22Rv1 (cell line): ENCODE measurements around the gene FAM24B.
"Not testable (repeated sequence)": the region's sequence is repeated elsewhere in the genome, so short reads cannot be mapped to it uniquely, and the experiment has no call there.

Experiments
- H3K27ac ChIP-seq: fragments of 450-650 bp; 2 replicates; pipeline ENCODE4 v1.5.1; 2017
- ZFX ChIP-seq: fragments of 450-650 bp; IDR thresholded peaks from 2 replicates; pipeline ENCODE4 v1.6.1; 2017; ENCODE audit warnings: antibody characterized with exemption, borderline replicate concordance
- TF ChIP-seq, protein P1 (sequence below): fragments of 450-650 bp; IDR thresholded peaks from 2 replicates; pipeline ENCODE4 v1.5.1; 2017; ENCODE audit warnings: mild to moderate bottlenecking

The FAM24B gene

DNA sequence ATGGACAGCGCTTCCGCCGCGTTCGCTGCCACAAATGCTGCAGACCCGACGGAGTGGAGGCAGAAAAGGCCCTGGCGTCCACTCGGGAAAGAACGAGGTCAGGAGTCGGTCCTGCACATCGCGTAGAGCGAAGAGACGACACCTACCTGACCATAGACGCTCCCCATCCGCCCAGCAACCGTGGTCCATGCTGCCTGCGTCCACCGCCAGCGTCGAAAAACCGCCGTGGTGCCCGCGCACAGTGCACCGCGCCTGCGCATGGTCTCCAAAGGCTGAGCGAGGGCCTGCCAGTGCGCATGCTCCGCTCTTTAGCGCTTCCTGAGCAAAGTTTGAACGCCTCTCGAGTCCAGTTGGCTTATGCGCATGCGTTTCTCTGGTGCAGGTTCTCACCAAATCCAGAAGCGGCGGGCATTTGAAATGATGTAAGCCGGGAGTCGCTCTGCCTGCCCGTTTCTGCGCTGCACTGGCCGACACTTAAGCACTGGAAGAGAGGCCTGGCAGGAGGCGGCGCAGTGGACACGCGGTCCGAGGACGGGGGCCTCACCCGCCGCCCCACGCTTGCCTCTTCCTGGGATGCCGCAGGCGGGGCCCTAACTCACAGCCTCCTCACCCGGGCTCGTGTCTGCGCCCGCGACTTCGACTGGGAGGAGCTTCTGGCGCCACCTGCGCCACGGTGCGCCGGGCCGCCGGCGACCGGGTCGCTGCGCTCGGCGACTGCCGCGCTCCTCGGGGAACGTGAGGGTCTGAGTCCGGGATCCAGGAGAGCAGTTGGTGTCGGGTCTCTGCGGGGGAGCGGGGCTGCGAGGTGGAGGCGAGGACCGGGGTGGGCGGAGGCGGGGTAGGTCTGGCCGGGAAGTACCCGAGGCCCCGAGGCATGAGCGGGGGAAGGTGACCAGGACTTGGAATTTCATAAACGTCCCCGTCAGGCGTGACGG lies at the start of gene FAM24B:
FAM24B (minus strand) TSS at position 243 of the 935 bp plus-strand sequence. CDS start 29,066 bp downstream, outside the sequence.
- H3K27ac ChIP-seq = peak within 1 kb of the TSS; percentile 95
- TF ChIP-seq ZFX = no peak
- TF ChIP-seq, protein P1, sequence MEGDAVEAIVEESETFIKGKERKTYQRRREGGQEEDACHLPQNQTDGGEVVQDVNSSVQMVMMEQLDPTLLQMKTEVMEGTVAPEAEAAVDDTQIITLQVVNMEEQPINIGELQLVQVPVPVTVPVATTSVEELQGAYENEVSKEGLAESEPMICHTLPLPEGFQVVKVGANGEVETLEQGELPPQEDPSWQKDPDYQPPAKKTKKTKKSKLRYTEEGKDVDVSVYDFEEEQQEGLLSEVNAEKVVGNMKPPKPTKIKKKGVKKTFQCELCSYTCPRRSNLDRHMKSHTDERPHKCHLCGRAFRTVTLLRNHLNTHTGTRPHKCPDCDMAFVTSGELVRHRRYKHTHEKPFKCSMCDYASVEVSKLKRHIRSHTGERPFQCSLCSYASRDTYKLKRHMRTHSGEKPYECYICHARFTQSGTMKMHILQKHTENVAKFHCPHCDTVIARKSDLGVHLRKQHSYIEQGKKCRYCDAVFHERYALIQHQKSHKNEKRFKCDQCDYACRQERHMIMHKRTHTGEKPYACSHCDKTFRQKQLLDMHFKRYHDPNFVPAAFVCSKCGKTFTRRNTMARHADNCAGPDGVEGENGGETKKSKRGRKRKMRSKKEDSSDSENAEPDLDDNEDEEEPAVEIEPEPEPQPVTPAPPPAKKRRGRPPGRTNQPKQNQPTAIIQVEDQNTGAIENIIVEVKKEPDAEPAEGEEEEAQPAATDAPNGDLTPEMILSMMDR = peak; percentile 10; the same call in 1 of the 2 replicates

DNA sequence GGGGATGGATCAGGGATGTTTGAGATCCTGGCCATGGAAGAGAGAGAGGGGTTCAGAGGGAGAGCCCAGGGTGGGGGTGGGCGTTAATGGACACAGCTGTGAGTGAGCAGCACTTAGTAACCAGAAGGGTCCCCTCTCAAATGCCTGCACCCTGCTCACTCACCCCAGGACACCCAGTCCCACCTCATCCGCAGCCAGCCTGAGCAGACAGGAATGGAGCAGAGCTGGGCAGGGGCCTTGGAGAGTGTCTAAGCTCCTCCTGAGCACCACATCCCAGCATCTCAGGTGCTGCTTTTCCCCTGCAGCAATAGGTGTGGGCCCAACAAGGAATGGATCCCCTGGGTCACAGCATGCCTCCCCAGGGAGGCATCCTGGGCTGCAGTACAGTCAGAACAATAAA lies 36.3 kb upstream of the FAM24B start:
- TF ChIP-seq, protein P1 = no peak
- no peak for TF ChIP-seq ZFX

DNA sequence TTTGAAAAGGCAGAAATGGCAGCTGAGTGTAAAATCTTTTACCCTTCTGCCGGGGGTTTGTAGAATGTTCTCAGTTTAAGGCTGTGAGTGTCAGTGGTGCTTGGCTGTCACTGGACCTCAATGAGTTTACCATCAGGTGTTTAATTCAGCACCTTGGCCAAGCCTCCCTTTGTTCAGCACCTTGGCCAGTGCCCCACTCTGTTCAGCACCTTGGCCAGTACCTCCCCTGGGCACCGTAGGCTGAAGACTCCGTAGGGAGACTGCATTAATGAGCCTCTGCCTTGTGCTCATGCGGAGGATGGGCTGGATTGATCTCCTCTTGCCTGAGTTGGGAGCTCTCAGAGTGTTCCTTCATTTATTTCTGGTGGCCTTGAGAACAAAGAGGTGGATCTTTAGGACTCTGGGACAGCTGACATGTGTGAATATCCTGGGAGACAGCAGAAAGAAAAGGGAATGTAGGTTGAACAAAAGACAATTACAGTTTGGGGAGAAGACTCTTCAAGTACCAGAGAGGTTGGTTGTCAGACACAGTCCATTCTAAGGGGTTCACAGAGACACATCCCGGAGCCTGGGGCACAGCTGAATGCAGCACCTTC lies 32.6 kb upstream of the FAM24B start:
- H3K27ac ChIP-seq = no peak overlapping the region
- TF ChIP-seq, protein P1 = no peak
- no peak for TF ChIP-seq ZFX

More for the DNA sequence above, 36.3 kb upstream of the FAM24B start:
- no peak overlapping the region for H3K27ac ChIP-seq

- no peak within 1 kb of the TSS for H3K27ac ChIP-seq
- TF ChIP-seq ZFX = no peak
- TF ChIP-seq, protein P1 = no peak
These were observed 30.9 kb upstream of the FAM24B start, which contains the start of gene FAM24A for GRCh38 chr10:122910310-122910709. Gene FAM24A, plus strand, starts transcription at chr10:122910610. Its CDS starts 1,025 bp downstream, at chr10:122911635.

GRCh38 chr10:122903861-122904260 lies 24.5 kb upstream of the FAM24B start:
- H3K27ac ChIP-seq = not testable (repeated sequence)

DNA sequence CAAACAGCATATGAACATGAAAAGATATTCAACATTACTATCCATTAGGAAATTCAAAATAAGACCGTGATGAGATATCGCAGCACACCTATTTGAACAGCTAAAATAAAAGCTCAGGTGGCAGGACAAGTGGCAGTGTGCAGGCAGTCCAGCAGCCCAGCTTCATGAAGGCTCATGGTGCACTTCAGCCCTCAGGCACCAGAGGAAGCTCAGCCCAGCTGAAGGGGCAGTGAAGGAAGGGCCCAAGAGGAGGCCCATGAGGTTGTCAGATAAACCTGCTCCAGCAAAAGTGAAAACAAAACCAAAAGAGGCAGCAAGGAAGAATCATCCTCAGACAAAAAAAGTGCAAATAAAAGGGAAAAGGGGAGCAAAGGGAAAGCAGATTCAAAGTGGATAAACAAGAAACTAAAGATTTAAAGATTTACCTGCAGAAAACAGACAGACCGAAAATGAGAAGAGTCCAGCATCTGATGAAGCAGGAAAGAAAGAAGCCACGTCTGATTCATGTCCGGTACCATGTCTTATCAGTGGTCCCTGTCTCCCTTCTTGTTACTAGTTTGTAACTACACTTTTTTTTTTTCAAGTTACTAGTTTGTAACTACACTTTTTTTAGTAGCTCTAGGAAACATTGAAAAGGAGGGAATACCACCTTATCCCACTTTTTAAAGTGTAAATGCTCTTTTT lies 15.0 kb upstream of the FAM24B start:
- H3K27ac ChIP-seq = no peak overlapping the region
- TF ChIP-seq, protein P1 = no peak
- no peak for TF ChIP-seq ZFX

DNA sequence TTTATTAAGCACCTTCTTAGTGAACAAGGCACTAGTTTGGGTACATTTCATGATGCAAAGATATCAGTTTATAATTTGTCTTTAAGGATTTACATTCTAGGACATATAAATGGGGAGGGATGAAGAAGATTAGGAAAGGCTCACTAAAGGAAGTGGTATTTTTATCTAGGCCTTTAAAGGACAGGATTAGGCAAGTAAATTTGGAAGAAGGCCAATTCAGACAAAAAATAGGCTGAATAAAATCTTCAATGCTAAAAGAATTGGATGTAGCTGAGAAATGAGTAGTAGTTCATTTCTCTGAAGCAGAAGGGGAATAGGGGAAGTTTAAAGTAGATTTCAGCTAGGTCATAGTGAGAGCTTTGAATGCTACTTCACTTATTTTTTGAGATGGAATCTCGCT lies 4.8 kb upstream of the FAM24B start:
- TF ChIP-seq, protein P1 = no peak
- no peak for TF ChIP-seq ZFX
- no peak overlapping the region for H3K27ac ChIP-seq
